ENCODE data around the gene TMEM127.
"Not testable (repeated sequence)": the region's sequence is repeated elsewhere in the genome, so short reads cannot be mapped to it uniquely, and the experiment has no call there.

TMEM127 gene

GRCh38 chr2:96260387-96261260 is 5.2 kb downstream of the TMEM127 start:
- Histone ChIP-seq H3K4me1 (ENCODE audit: insufficient read depth, poor library complexity, severe bottlenecking) (peaks cover 12% of the 10 kb centered on the region), H3K9me3 (ENCODE audit: severe bottlenecking) (no peaks in the 10 kb centered on the region), H3K27ac (ENCODE audit: poor library complexity, severe bottlenecking) (peak overlapping the region; percentile 70)

GRCh38 chr2:96259497-96259921 is 6.3 kb downstream of the TMEM127 start:
- no peak for TF ChIP-seq CTCF (IDR thresholded peaks at IDR 0.05; ENCODE audit: poor library complexity, severe bottlenecking)
- H3K27ac ChIP-seq (ENCODE audit: poor library complexity, severe bottlenecking), result peak overlapping the region; percentile 70
- DNase-seq (ENCODE audit: low spot score) (no peak), ATAC-seq (ENCODE audit: low read depth) (no peak)
- peaks cover 42% of the 10 kb centered on the region for H3K36me3 ChIP-seq (ENCODE audit: low read depth)
- H3K4me3 ChIP-seq (ENCODE audit: severe bottlenecking), result no peak overlapping the region
- H3K9me3 ChIP-seq (ENCODE audit: severe bottlenecking), result no peaks in the 10 kb centered on the region
- no peaks in the 10 kb centered on the region for H3K27me3 ChIP-seq (ENCODE audit: insufficient read depth, poor library complexity, severe bottlenecking)
- peaks cover 12% of the 10 kb centered on the region for H3K4me1 ChIP-seq (ENCODE audit: insufficient read depth, poor library complexity, severe bottlenecking)

More at GRCh38 chr2:96260387-96261260, 5.2 kb downstream of the TMEM127 start:
- no peak for DNase-seq (ENCODE audit: low spot score)
- Histone ChIP-seq H3K27me3 (ENCODE audit: insufficient read depth, poor library complexity, severe bottlenecking) (no peaks in the 10 kb centered on the region), H3K4me3 (ENCODE audit: severe bottlenecking) (no peak overlapping the region), H3K36me3 (ENCODE audit: low read depth) (peaks cover 38% of the 10 kb centered on the region)
- peak; percentile 76 for TF ChIP-seq CTCF (IDR thresholded peaks at IDR 0.05; ENCODE audit: poor library complexity, severe bottlenecking)
- ATAC-seq (ENCODE audit: low read depth), result peak; percentile 94

- Histone ChIP-seq H3K27me3 (ENCODE audit: insufficient read depth, poor library complexity, severe bottlenecking) (no peaks in the 10 kb centered on the region), H3K4me3 (ENCODE audit: severe bottlenecking) (no peak overlapping the region), H3K9me3 (ENCODE audit: severe bottlenecking) (no peaks in the 10 kb centered on the region), H3K4me1 (ENCODE audit: insufficient read depth, poor library complexity, severe bottlenecking) (peaks cover 12% of the 10 kb centered on the region), H3K27ac (ENCODE audit: poor library complexity, severe bottlenecking) (no peak overlapping the region), H3K36me3 (ENCODE audit: low read depth) (peaks cover 37% of the 10 kb centered on the region)
- no peak for TF ChIP-seq CTCF (IDR thresholded peaks at IDR 0.05; ENCODE audit: poor library complexity, severe bottlenecking)
- no peak for ATAC-seq (ENCODE audit: low read depth)
- no peak for DNase-seq (ENCODE audit: low spot score)
These were observed 7.4 kb downstream of the TMEM127 start for GRCh38 chr2:96258166-96259022.

- Histone ChIP-seq H3K4me1 (ENCODE audit: insufficient read depth, poor library complexity, severe bottlenecking) (peaks cover 12% of the 10 kb centered on the region), H3K36me3 (ENCODE audit: low read depth) (peaks cover 41% of the 10 kb centered on the region)
- not testable (repeated sequence) for H3K4me3 ChIP-seq (ENCODE audit: severe bottlenecking); H3K9me3 ChIP-seq (ENCODE audit: severe bottlenecking); DNase-seq (ENCODE audit: low spot score); ATAC-seq (ENCODE audit: low read depth); H3K27ac ChIP-seq (ENCODE audit: poor library complexity, severe bottlenecking); H3K27me3 ChIP-seq (ENCODE audit: insufficient read depth, poor library complexity, severe bottlenecking)
These were observed 8.1 kb downstream of the TMEM127 start for GRCh38 chr2:96257744-96258143.

GRCh38 chr2:96256611-96257113 is 9.1 kb downstream of the TMEM127 start:
- Histone ChIP-seq H3K4me1 (ENCODE audit: insufficient read depth, poor library complexity, severe bottlenecking) (peaks cover 12% of the 10 kb centered on the region), H3K27ac (ENCODE audit: poor library complexity, severe bottlenecking) (no peak overlapping the region), H3K27me3 (ENCODE audit: insufficient read depth, poor library complexity, severe bottlenecking) (no peaks in the 10 kb centered on the region), H3K4me3 (ENCODE audit: severe bottlenecking) (no peak overlapping the region), H3K36me3 (ENCODE audit: low read depth) (peaks cover 46% of the 10 kb centered on the region), H3K9me3 (ENCODE audit: severe bottlenecking) (no peaks in the 10 kb centered on the region)
- DNase-seq (ENCODE audit: low spot score) (no peak), ATAC-seq (ENCODE audit: low read depth) (no peak)
- TF ChIP-seq CTCF (IDR thresholded peaks at IDR 0.05; ENCODE audit: poor library complexity, severe bottlenecking), result no peak

All from RWPE2 (cell line).